ENCODE results near the gene RIC8B.

DNA sequence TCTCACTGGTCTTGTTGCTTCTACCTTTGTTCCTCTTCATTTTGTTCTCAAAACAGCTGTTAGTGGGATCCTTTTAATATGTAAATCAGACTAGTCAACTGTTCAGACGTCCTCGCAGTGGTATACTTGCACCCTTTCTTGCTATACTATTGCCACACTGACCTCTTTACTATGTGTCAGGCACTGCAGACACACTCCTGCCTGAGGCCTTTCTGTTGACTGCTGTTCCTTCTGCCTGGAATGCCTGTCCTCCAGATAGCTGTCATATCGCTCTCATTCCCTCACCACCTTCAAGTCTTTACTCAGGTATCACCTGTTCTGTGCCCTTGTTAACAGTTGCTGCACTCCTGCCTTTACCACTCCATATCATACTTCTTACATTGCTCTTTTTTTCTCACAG lies 91.2 kb downstream of the RIC8B start:
- TF ChIP-seq, protein P1, sequence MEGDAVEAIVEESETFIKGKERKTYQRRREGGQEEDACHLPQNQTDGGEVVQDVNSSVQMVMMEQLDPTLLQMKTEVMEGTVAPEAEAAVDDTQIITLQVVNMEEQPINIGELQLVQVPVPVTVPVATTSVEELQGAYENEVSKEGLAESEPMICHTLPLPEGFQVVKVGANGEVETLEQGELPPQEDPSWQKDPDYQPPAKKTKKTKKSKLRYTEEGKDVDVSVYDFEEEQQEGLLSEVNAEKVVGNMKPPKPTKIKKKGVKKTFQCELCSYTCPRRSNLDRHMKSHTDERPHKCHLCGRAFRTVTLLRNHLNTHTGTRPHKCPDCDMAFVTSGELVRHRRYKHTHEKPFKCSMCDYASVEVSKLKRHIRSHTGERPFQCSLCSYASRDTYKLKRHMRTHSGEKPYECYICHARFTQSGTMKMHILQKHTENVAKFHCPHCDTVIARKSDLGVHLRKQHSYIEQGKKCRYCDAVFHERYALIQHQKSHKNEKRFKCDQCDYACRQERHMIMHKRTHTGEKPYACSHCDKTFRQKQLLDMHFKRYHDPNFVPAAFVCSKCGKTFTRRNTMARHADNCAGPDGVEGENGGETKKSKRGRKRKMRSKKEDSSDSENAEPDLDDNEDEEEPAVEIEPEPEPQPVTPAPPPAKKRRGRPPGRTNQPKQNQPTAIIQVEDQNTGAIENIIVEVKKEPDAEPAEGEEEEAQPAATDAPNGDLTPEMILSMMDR (IDR thresholded peaks at IDR 0.05): no peak
- TF ChIP-seq POLR2AphosphoS2 (conservative IDR thresholded peaks at IDR 0.05; ENCODE audit: low read length): no peak
